HepG2 (cell line): ENCODE measurements around the gene PDE4D.

Experiments used
- CTCF ChIP-seq: sonication (generic); formaldehyde crosslinking; IDR thresholded peaks from 2 replicates; pipeline ENCODE4 v1.5.0; 2020; ENCODE audit warnings: mild to moderate bottlenecking, missing genetic modification reagents, moderate library complexity
- EZH2 ChIP-seq: conservative IDR thresholded peaks from 2 replicates; pipeline ENCODE4 v1.6.1; 2012; ENCODE audit warnings: mild to moderate bottlenecking, low read depth, low read length, moderate library complexity
- IRF1 ChIP-seq: sonication (generic); formaldehyde crosslinking; IDR thresholded peaks from 2 replicates; pipeline ENCODE4 v1.4.0; 2020; ENCODE audit warnings: low read depth, mild to moderate bottlenecking, missing genetic modification reagents
- MIXL1 ChIP-seq: IDR thresholded peaks from 2 replicates; pipeline ENCODE4 v1.6.1; 2016
- MXI1 ChIP-seq: IDR thresholded peaks from 3 replicates; pipeline ENCODE4 v1.6.1; 2012; ENCODE audit warnings: low read depth, low read length, inconsistent platforms, borderline replicate concordance
- MYNN ChIP-seq: sonication (generic); formaldehyde crosslinking; IDR thresholded peaks from 2 replicates; pipeline ENCODE4 v1.4.0; 2020; ENCODE audit warnings: mild to moderate bottlenecking, low read depth, missing genetic modification reagents
- POLR2A ChIP-seq, 2 experiments: IDR thresholded peaks; 2 replicates each; pipeline ENCODE4 v1.6.1; 2011; ENCODE audit warnings: low read depth in 2 of 2, low read length in 2 of 2, mild to moderate bottlenecking in 1 of 2, moderate library complexity in 1 of 2; ENCODE audit not compliant: insufficient read depth in 1 of 2
- SAFB2 ChIP-seq: sonication (generic); formaldehyde crosslinking; IDR thresholded peaks from 2 replicates; pipeline ENCODE4 v1.5.1; 2020; ENCODE audit warnings: missing genetic modification reagents, low read depth, mild to moderate bottlenecking, borderline replicate concordance
- ZNF138 ChIP-seq: sonication (generic); formaldehyde crosslinking; IDR thresholded peaks from 2 replicates; pipeline ENCODE4 v1.5.0; 2020; ENCODE audit warnings: mild to moderate bottlenecking, low read depth, missing genetic modification reagents
- ZNF253 ChIP-seq: sonication (generic); formaldehyde crosslinking; IDR thresholded peaks from 2 replicates; pipeline ENCODE4 v1.8.0; 2022; ENCODE audit warnings: mild to moderate bottlenecking, missing genetic modification reagents, borderline replicate concordance
- ZNF570 ChIP-seq: sonication (generic); formaldehyde crosslinking; IDR thresholded peaks from 2 replicates; pipeline ENCODE4 v1.4.0; 2020; ENCODE audit warnings: mild to moderate bottlenecking, missing genetic modification reagents, borderline replicate concordance
- TF ChIP-seq, protein P1 (sequence below): IDR thresholded peaks from 2 replicates; pipeline ENCODE4 v1.6.1; 2012; ENCODE audit warnings: low read length, improper control_type of control experiment

GRCh38 chr5:59548807-59549357 lies 344.6 kb downstream of the PDE4D start:
- TF ChIP-seq POLR2A (IDR thresholded peaks at IDR 0.05; ENCODE audit: insufficient read depth in 1 of 2, low read depth in 2 of 2, low read length in 2 of 2) (no peak), MYNN (no peak), CTCF (CRISPR knock-in tag) (no peak), SAFB2 (no peak), ZNF253 (CRISPR knock-in tag) (no peak), ZNF138 (no peak), EZH2 (no peak), IRF1 (CRISPR knock-in tag) (no peak), ZNF570 (no peak), MXI1 (no peak), MIXL1 (no peak)
- TF ChIP-seq, protein P1, sequence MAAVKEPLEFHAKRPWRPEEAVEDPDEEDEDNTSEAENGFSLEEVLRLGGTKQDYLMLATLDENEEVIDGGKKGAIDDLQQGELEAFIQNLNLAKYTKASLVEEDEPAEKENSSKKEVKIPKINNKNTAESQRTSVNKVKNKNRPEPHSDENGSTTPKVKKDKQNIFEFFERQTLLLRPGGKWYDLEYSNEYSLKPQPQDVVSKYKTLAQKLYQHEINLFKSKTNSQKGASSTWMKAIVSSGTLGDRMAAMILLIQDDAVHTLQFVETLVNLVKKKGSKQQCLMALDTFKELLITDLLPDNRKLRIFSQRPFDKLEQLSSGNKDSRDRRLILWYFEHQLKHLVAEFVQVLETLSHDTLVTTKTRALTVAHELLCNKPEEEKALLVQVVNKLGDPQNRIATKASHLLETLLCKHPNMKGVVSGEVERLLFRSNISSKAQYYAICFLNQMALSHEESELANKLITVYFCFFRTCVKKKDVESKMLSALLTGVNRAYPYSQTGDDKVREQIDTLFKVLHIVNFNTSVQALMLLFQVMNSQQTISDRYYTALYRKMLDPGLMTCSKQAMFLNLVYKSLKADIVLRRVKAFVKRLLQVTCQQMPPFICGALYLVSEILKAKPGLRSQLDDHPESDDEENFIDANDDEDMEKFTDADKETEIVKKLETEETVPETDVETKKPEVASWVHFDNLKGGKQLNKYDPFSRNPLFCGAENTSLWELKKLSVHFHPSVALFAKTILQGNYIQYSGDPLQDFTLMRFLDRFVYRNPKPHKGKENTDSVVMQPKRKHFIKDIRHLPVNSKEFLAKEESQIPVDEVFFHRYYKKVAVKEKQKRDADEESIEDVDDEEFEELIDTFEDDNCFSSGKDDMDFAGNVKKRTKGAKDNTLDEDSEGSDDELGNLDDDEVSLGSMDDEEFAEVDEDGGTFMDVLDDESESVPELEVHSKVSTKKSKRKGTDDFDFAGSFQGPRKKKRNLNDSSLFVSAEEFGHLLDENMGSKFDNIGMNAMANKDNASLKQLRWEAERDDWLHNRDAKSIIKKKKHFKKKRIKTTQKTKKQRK, result no peak
